ENCODE data around the gene KAZN.

The KAZN gene

GRCh38 chr1:14668538-14668937, 70.1 kb downstream of the KAZN start:
- no peak overlapping the region for H3K4me3 ChIP-seq (ENCODE audit: low read depth, low read length)
- no peak for TF ChIP-seq CTCF (IDR thresholded peaks at IDR 0.05; ENCODE audit: low read depth, low read length)

GRCh38 chr1:14672005-14672404, 73.5 kb downstream of the KAZN start:
- no peak for TF ChIP-seq CTCF (IDR thresholded peaks at IDR 0.05; ENCODE audit: low read depth, low read length)
- H3K4me3 ChIP-seq (ENCODE audit: low read depth, low read length) = no peak overlapping the region

GRCh38 chr1:14674030-14674429, 75.5 kb downstream of the KAZN start:
- TF ChIP-seq CTCF (IDR thresholded peaks at IDR 0.05; ENCODE audit: low read depth, low read length) = no peak
- H3K4me3 ChIP-seq (ENCODE audit: low read depth, low read length) = no peak overlapping the region

- no peak for TF ChIP-seq CTCF (IDR thresholded peaks at IDR 0.05; ENCODE audit: low read depth, low read length)
- H3K4me3 ChIP-seq (ENCODE audit: low read depth, low read length) = no peak overlapping the region
Measured at GRCh38 chr1:14676400-14676799, 77.9 kb downstream of the KAZN start.

GRCh38 chr1:14677292-14677971, 78.9 kb downstream of the KAZN start:
- H3K4me3 ChIP-seq (ENCODE audit: low read depth, low read length) = no peak overlapping the region
- no peak for TF ChIP-seq CTCF (IDR thresholded peaks at IDR 0.05; ENCODE audit: low read depth, low read length)

- H3K4me3 ChIP-seq (ENCODE audit: low read depth, low read length) = no peak overlapping the region
- TF ChIP-seq CTCF (IDR thresholded peaks at IDR 0.05; ENCODE audit: low read depth, low read length) = no peak
Measured at GRCh38 chr1:14678011-14678638, 79.6 kb downstream of the KAZN start.

GRCh38 chr1:14679027-14679688, 80.7 kb downstream of the KAZN start:
- no peak overlapping the region for H3K4me3 ChIP-seq (ENCODE audit: low read depth, low read length)
- no peak for TF ChIP-seq CTCF (IDR thresholded peaks at IDR 0.05; ENCODE audit: low read depth, low read length)
